NCI-H146 (cell line): ENCODE data around the gene WDR20.
A peak's percentile ranks its signal among the peaks of the same experiment; 100 is the strongest.

ENCODE experiments used
- DNase-seq: peaks from one replicate; lab custom pipeline; 2025; lab: John Stamatoyannopoulos, UW

The WDR20 gene

GRCh38 chr14:102197317-102197853 lies 57.7 kb downstream of the WDR20 start:
- DNase-seq: no peak

GRCh38 chr14:102200690-102201352 lies 61.1 kb downstream of the WDR20 start:
- no peak for DNase-seq

GRCh38 chr14:102201353-102201738 lies 61.6 kb downstream of the WDR20 start:
- no peak for DNase-seq

- DNase-seq: no peak
Observed at GRCh38 chr14:102201776-102202175, 62.1 kb downstream of the WDR20 start.

GRCh38 chr14:102202944-102203343 lies 63.2 kb downstream of the WDR20 start:
- DNase-seq: no peak

GRCh38 chr14:102203382-102203781 lies 63.7 kb downstream of the WDR20 start:
- DNase-seq: no peak

- DNase-seq: no peak
Observed at GRCh38 chr14:102205560-102205959, 65.9 kb downstream of the WDR20 start.

- peak; percentile 81 for DNase-seq
Observed at GRCh38 chr14:102206918-102207317, 67.2 kb downstream of the WDR20 start.

- no peak for DNase-seq
Observed at GRCh38 chr14:102207831-102208365, 68.2 kb downstream of the WDR20 start.

GRCh38 chr14:102208741-102209140 lies 69.0 kb downstream of the WDR20 start:
- no peak for DNase-seq

- DNase-seq: no peak
Observed at GRCh38 chr14:102209224-102209966, 69.7 kb downstream of the WDR20 start.

GRCh38 chr14:102210421-102211042 lies 70.8 kb downstream of the WDR20 start:
- DNase-seq: no peak

- no peak for DNase-seq
Observed at GRCh38 chr14:102211240-102211639, 71.5 kb downstream of the WDR20 start.

GRCh38 chr14:102212356-102212755 lies 72.7 kb downstream of the WDR20 start:
- no peak for DNase-seq

GRCh38 chr14:102212845-102213244 lies 73.1 kb downstream of the WDR20 start:
- no peak for DNase-seq

GRCh38 chr14:102213470-102213869 lies 73.8 kb downstream of the WDR20 start:
- DNase-seq: no peak

GRCh38 chr14:102213984-102214658 lies 74.4 kb downstream of the WDR20 start:
- DNase-seq: no peak

- DNase-seq: no peak
Observed at GRCh38 chr14:102215071-102215470, 75.4 kb downstream of the WDR20 start.

GRCh38 chr14:102215576-102216250 lies 76.0 kb downstream of the WDR20 start:
- no peak for DNase-seq

- no peak for DNase-seq
Observed at GRCh38 chr14:102217399-102217798, 77.7 kb downstream of the WDR20 start.

GRCh38 chr14:102217987-102218421 lies 78.3 kb downstream of the WDR20 start:
- no peak for DNase-seq
